ENCODE data around the gene C6orf132.

DNA sequence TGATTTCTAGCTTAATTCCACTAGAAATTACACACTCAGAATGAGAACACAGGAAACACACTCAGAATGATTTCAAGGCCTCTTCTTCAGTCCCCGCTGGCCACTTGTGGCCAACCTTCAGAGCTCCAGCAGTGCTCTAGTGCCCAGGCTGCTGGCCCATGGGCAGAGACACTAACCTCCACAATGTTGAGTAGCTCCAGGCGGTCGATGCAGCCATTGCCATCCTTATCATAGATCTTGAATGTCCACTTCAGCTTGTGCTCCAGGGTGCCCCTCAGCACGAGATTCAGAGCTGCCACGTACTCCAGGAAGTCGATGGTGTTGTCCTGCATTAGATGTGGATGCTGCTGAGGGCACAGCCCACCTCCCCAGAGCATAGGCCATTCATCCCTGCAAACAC, 46.0 kb upstream of the C6orf132 start:
- TF ChIP-seq, protein P1, sequence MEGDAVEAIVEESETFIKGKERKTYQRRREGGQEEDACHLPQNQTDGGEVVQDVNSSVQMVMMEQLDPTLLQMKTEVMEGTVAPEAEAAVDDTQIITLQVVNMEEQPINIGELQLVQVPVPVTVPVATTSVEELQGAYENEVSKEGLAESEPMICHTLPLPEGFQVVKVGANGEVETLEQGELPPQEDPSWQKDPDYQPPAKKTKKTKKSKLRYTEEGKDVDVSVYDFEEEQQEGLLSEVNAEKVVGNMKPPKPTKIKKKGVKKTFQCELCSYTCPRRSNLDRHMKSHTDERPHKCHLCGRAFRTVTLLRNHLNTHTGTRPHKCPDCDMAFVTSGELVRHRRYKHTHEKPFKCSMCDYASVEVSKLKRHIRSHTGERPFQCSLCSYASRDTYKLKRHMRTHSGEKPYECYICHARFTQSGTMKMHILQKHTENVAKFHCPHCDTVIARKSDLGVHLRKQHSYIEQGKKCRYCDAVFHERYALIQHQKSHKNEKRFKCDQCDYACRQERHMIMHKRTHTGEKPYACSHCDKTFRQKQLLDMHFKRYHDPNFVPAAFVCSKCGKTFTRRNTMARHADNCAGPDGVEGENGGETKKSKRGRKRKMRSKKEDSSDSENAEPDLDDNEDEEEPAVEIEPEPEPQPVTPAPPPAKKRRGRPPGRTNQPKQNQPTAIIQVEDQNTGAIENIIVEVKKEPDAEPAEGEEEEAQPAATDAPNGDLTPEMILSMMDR (conservative IDR thresholded peaks at IDR 0.05) = no peak
- no peak for TF ChIP-seq EZH2 (IDR thresholded peaks at IDR 0.05; ENCODE audit: low read depth)

Measured in PC-9 (cell line).